Peyer's patch (tissue), 4 donors: ENCODE results near the gene PML. TPM values are rescaled to one million over a fixed set of nuclear protein-coding genes. Genes with fewer than 3 reads are reported as not detected.

Source experiments
- DNase-seq, 3 donors: peaks; one replicate each; pipeline ENCODE4 v3.0.0-alpha.2; 2017 to 2019
- H3K27ac ChIP-seq, 4 donors: fragments of 200-600 bp; sonication (generic); one replicate each; pipeline ENCODE4 v1.5.1; 2016 to 2019
- H3K27me3 ChIP-seq, 2 donors: fragments of 200-600 bp; sonication (generic); one replicate each; pipeline ENCODE4 v1.5.1; 2019
- H3K36me3 ChIP-seq, 3 donors: fragments of 200-600 bp; sonication (generic); one replicate each; pipeline ENCODE4 v1.5.1; 2016 to 2019
- H3K4me1 ChIP-seq, 4 donors: fragments of 200-600 bp; sonication (generic); one replicate each; pipeline ENCODE4 v1.5.1; 2016 to 2019
- H3K4me3 ChIP-seq, 4 donors: fragments of 200-600 bp; sonication (generic); 1 replicate in 3 of 4; 2 replicates in 1 of 4; pipeline ENCODE4 v1.5.1; 2016 to 2019; ENCODE audit warnings: mild to moderate bottlenecking in 1 of 4
- H3K9me3 ChIP-seq, 4 donors: fragments of 200-600 bp; sonication (generic); one replicate each; pipeline ENCODE4 v1.5.1; 2016 to 2019; ENCODE audit warnings: mild to moderate bottlenecking in 1 of 4
- POLR2A ChIP-seq, 2 donors: fragments of 450-650 bp; IDR thresholded peaks; one replicate each; pipeline ENCODE4 v1.5.1; 2017; ENCODE audit warnings: antibody characterized with exemption in 2 of 2, mild to moderate bottlenecking in 2 of 2, moderate library complexity in 2 of 2
- total RNA-seq, 4 donors: library from RNA; depleted of rRNA; stranded (reverse); fragments of >200 nt; gene quantifications; one replicate each; pipeline ENCODE4 v1.1.0, GENCODE V29; 2016
- TF ChIP-seq, protein P1 (sequence below), 6 experiments: fragments of 450-650 bp in 4 of 6; fragments of 200-600 bp in 2 of 6; sonication (generic) in 1 of 6; IDR thresholded peaks; one replicate each; pipeline ENCODE4 v1.5.1; 2017 to 2019; ENCODE audit warnings: antibody characterized with exemption in 6 of 6, mild to moderate bottlenecking in 3 of 6, moderate library complexity in 1 of 6

Gene PML
- total RNA-seq, 4 donors from 2014 or later = 52.4 to 116 (median 82.9) TPM

DNA sequence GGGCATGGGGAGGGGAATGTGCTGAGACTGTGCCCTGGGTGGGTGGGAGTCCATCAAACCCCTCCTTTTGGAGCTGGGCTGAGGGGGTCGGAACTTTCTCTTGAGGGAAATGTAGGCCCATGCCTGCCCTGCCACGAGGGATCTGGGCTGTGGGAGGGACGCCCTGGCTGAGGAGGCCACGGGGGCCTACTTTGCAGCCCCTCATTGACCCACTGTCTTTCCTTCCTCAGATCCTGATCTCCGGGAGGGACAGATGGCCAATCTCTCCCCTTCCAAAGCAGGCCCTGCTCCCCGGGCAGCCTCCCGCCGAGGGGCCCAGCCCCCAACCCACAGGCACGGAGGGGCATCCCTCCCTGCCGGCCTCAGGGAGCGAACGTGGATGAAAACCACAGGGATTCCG, 42.9 kb upstream of the PML start:
- Histone ChIP-seq H3K4me3 (no peak overlapping the region), H3K27me3 (no peaks in the 10 kb centered on the region), H3K27ac (peak overlapping the region; percentile 68 to 94 (median 88)), H3K9me3 (no peaks in the 10 kb centered on the region), H3K4me1 (peaks cover 3 to 19% (median 11%) of the 10 kb centered on the region in 4 donors), H3K36me3 (no peaks in the 10 kb centered on the region)
- peak in 1 of 3 donors; percentile 44 for DNase-seq
- TF ChIP-seq, protein P1, sequence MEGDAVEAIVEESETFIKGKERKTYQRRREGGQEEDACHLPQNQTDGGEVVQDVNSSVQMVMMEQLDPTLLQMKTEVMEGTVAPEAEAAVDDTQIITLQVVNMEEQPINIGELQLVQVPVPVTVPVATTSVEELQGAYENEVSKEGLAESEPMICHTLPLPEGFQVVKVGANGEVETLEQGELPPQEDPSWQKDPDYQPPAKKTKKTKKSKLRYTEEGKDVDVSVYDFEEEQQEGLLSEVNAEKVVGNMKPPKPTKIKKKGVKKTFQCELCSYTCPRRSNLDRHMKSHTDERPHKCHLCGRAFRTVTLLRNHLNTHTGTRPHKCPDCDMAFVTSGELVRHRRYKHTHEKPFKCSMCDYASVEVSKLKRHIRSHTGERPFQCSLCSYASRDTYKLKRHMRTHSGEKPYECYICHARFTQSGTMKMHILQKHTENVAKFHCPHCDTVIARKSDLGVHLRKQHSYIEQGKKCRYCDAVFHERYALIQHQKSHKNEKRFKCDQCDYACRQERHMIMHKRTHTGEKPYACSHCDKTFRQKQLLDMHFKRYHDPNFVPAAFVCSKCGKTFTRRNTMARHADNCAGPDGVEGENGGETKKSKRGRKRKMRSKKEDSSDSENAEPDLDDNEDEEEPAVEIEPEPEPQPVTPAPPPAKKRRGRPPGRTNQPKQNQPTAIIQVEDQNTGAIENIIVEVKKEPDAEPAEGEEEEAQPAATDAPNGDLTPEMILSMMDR (IDR thresholded peaks at IDR 0.05) = no peak
- no peak for TF ChIP-seq POLR2A (IDR thresholded peaks at IDR 0.05)

DNA sequence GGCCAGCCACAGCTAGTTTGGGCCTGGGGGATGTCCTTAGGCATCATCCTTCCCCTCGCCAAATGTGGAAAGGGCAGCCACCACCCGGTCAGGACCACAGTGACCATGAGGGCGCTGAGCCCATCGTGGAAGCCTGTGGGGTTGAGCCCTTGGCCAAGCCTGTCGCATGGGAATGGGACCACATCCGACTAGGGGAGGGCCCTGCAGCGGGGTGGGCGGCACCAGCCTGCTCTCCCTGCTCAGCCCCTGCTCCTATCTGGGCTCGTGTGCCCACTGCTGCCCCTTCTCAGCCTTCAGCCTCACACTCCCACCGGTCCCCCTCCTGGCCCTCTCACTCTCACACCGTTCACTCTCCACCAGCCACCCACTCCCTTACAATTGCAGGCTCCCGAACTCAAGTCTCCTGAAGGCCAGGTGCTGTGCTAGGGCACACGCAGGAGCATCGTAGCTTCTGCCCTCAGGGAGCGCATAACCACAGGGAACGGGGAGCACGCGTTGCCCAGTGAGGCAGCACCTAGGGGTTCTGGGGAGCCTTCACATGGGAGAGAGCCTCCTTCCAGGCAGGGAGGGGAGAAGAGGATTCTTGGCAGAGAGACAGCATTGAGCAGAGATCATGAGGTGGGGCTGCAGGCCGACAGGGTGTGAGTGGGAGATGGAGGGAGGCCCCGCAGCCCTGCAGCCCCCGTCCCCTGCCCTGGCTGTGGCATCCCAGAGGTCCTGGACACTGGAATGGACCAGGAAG, 42.2 kb upstream of the PML start:
- Histone ChIP-seq H3K4me1 (peaks cover 3 to 19% (median 11%) of the 10 kb centered on the region in 4 donors), H3K4me3 (no peak overlapping the region), H3K27ac (peak overlapping the region; percentile 68 to 94 (median 88)), H3K9me3 (no peaks in the 10 kb centered on the region), H3K36me3 (no peaks in the 10 kb centered on the region), H3K27me3 (no peaks in the 10 kb centered on the region)
- no peak for TF ChIP-seq POLR2A (IDR thresholded peaks at IDR 0.05)
- TF ChIP-seq, protein P1 (IDR thresholded peaks at IDR 0.05) = no peak
- no peak for DNase-seq

DNA sequence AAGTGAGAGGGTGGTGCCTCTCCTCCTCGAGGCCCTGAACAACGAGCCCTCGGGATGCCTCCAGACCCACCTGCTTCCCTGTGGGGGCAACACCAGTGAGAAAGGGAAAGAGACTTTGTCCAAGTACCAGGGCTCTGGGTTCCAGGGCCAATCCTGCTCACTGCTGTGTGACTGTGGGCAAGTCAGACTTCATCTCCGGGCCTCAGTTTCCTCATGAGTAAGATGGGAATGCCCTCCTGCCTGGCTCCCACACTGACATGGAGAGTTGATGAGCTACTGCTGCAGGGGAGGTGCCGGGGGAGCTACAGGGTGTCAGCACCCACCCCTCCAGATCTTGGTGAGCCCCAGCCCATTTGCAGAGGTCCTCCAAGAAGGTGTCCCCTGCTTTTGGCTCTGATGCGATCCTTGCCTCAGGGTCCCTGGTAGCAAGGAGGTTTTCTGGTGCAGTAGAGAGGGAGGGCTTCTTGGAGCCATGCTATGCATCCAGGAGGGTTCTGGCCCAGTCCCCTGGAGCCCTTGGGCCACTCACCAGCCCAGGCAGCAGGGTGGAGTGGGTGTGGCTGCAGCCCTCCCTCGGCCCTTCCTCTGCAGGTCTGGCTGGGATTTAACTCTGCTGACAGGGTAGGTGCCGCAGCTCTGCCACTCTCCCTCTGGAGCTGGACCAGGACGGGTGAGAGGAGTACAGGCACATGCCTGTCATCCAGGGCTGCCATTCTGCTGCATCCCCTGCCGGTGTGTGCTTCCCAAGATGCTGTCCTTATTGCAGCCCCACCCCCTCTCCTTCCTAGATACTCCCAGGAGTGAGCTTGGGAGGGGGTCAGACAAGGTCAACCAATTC, 41.4 kb upstream of the PML start:
- Histone ChIP-seq H3K27ac (peak overlapping the region in 2 of 4 donors; percentile 17 to 94), H3K4me1 (peaks cover 3 to 19% (median 11%) of the 10 kb centered on the region in 4 donors)

DNA sequence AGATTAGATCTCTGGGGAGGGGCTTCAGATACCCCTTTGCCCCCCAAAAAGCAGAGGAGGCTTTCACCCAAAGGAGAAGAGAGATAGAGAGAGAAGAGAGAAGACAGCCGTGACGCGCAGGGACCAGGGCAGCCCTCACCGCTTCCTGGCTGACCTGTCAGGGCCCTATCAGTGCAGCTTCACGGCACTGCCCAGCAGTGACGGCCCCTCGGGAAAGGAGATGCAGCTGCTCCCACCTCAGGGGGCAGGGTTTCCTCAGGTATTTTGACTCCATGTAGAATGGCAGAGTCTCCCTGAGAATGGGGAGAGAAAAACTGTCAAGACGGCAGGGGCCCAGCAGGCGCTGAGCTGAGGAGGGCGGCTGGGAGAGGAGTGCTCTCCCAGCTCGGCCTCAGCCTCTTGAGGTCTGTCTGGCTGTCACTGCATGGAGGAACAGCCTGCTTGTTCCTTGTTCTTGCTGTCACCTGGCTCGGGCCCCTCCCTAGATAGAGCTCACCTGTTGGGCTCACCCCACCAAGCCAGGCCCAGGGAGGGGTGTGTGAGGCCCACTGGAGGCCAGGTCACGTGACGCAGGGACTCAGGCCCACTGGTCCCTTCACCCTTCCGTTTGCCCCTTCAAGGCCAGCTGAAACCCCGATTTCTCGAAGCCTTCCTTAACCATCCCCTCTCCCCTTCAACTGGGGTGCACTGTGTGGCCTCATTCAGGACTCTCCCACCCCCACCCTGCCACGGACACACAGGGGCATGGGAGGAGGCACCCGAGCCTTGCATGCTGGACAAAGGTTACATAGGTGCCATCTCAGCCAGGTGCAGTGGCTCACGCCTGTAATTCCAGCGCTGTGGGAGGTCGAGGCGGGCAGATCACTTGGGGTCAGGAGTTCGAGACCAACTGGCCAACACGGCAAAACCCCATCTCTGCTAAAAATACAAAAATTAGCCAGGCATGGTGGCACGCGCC, 40.0 kb upstream of the PML start:
- H3K4me1 ChIP-seq = peaks cover 3 to 22% (median 12%) of the 10 kb centered on the region in 4 donors
- no peaks in the 10 kb centered on the region for H3K27me3 ChIP-seq
- no peak overlapping the region for H3K4me3 ChIP-seq
- no peaks in the 10 kb centered on the region for H3K9me3 ChIP-seq
- TF ChIP-seq POLR2A (IDR thresholded peaks at IDR 0.05) = no peak
- TF ChIP-seq, protein P1 (IDR thresholded peaks at IDR 0.05) = no peak
- no peak overlapping the region for H3K27ac ChIP-seq
- H3K36me3 ChIP-seq = no peaks in the 10 kb centered on the region
- DNase-seq = no peak

More for the DNA sequence above, 41.4 kb upstream of the PML start:
- Histone ChIP-seq H3K36me3 (no peaks in the 10 kb centered on the region), H3K9me3 (no peaks in the 10 kb centered on the region), H3K4me3 (no peak overlapping the region), H3K27me3 (no peaks in the 10 kb centered on the region)
- TF ChIP-seq, protein P1 (IDR thresholded peaks at IDR 0.05) = no peak
- no peak for DNase-seq

DNA sequence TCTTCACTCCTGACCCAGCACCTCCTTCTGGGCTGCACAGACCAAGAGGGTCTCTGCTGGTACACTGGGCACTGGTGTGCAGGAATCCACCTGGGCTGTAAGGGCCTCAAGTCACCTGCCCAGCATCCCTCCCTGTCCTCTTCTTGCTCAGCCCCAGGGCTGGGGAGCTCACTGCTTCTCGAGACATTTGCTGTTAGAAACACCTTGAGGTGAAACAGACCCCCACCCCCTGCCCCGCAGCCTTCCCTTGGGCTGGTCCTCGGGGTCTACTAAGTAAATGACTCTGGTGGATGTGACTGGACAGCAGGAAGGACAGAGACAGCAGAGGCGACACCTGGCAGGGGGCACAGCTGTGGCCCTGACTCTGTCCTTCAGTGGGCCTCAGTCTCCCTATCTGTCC, 39.2 kb upstream of the PML start:
- Histone ChIP-seq H3K4me3 (no peak overlapping the region), H3K36me3 (no peaks in the 10 kb centered on the region), H3K4me1 (peaks cover 3 to 22% (median 18%) of the 10 kb centered on the region in 4 donors), H3K27me3 (no peaks in the 10 kb centered on the region), H3K27ac (no peak overlapping the region), H3K9me3 (no peaks in the 10 kb centered on the region)
- DNase-seq = no peak
- TF ChIP-seq, protein P1 (IDR thresholded peaks at IDR 0.05) = no peak
- TF ChIP-seq POLR2A (IDR thresholded peaks at IDR 0.05) = no peak
